ENCODE results near the gene TRPM4. TPM values are rescaled to one million over a fixed set of nuclear protein-coding genes. Genes with fewer than 3 reads are reported as not detected.
"Not testable (repeated sequence)": the region's sequence is repeated elsewhere in the genome, so short reads cannot be mapped to it uniquely, and the experiment has no call there.

TRPM4 gene
- total RNA-seq, 4 donors from 2014 or later, result 16.3 to 38.5 (median 17.3) TPM

GRCh38 chr19:49120868-49121267, 36.7 kb upstream of the TRPM4 start:
- Histone ChIP-seq H3K4me1 (peaks cover 4 to 33% (median 20%) of the 10 kb centered on the region in 3 donors), H3K36me3 (no peaks in the 10 kb centered on the region), H3K4me3 (no peak overlapping the region), H3K27ac (no peak overlapping the region), H3K27me3 (no peaks in the 10 kb centered on the region), H3K9me3 (no peaks in the 10 kb centered on the region)
- ATAC-seq, result no peak
- TF ChIP-seq, protein P1, sequence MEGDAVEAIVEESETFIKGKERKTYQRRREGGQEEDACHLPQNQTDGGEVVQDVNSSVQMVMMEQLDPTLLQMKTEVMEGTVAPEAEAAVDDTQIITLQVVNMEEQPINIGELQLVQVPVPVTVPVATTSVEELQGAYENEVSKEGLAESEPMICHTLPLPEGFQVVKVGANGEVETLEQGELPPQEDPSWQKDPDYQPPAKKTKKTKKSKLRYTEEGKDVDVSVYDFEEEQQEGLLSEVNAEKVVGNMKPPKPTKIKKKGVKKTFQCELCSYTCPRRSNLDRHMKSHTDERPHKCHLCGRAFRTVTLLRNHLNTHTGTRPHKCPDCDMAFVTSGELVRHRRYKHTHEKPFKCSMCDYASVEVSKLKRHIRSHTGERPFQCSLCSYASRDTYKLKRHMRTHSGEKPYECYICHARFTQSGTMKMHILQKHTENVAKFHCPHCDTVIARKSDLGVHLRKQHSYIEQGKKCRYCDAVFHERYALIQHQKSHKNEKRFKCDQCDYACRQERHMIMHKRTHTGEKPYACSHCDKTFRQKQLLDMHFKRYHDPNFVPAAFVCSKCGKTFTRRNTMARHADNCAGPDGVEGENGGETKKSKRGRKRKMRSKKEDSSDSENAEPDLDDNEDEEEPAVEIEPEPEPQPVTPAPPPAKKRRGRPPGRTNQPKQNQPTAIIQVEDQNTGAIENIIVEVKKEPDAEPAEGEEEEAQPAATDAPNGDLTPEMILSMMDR (IDR thresholded peaks at IDR 0.05), result no peak
- TF ChIP-seq POLR2A (IDR thresholded peaks at IDR 0.05) (no peak), EP300 (IDR thresholded peaks at IDR 0.05) (no peak), POLR2AphosphoS5 (IDR thresholded peaks at IDR 0.05) (no peak)
- WGBS, 2 donors (ENCODE audit: low coverage in 1 of 2), result 80 to 89% methylated on average over 2 of the region's 2 CpGs

- H3K4me3 ChIP-seq, H3K36me3 ChIP-seq, H3K27me3 ChIP-seq, H3K9me3 ChIP-seq, ATAC-seq, H3K27ac ChIP-seq: not testable (repeated sequence)
- peaks cover 4 to 33% (median 20%) of the 10 kb centered on the region in 3 donors for H3K4me1 ChIP-seq
- 71 to 90% methylated on average over 4 to 10 of the region's 10 CpGs for WGBS, 2 donors (ENCODE audit: low coverage in 1 of 2)
These were observed 35.8 kb upstream of the TRPM4 start for GRCh38 chr19:49121841-49122240.

DNA sequence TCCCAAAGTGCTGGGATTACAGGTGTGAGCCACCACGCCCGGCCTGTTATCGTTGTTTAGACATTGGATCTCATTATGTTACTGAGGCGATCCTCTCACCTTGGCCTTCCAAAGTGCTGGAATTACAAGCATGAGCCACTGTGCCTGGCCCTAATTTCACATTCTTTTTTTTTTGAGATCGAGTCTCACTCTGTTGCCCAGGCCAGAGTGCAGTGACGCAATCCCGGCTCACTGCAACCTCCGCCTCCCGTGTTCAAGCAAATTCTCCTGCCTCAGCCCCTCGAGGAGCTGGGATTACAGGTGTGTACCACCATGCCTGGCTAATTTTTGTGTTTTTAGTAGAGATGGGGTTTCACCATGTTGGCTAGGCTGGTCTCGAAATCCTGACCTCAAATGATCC, 34.3 kb upstream of the TRPM4 start:
- H3K36me3 ChIP-seq, H3K27me3 ChIP-seq, H3K4me3 ChIP-seq, ATAC-seq, H3K27ac ChIP-seq, H3K9me3 ChIP-seq: not testable (repeated sequence)
- peaks cover 4 to 29% (median 17%) of the 10 kb centered on the region in 3 donors for H3K4me1 ChIP-seq
- 83 to 100% methylated on average over 1 to 8 of the region's 11 CpGs for WGBS, 2 donors (ENCODE audit: low coverage in 1 of 2)

DNA sequence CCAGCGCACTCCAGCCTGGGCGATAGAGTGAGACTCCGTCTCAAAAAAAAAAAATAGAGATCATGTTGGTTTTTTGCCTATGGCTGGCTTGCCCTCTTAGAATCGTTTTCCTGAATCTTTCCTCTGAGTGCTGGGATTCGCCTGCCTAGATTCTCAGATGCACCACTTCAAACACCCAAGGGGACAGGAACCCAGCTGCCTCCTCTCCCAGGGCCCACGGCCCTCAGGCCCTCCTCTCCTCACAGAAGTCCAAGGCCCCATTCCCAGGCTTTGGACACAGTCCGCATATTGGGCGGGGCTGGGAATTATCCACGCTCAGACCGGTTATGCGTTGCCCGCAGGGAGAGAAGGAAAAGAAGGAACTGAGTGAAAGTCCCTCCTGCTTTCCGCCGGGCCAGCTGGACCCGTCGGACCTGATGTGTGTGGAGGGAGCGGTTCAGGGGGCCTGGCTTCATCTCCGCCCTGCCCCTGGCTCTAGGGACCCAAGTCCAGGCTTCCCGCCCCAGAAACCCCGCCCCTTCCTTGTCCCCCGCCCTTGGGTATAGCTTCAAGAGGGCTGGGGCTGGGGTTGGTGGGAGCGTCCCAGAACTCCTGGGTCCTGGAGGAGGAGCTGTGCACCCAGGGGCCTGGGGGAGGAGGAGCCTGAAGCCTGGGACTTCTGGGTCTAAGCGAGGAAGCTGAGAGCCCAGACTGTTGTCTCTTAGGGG, 32.4 kb upstream of the TRPM4 start:
- Histone ChIP-seq H3K27me3 (no peaks in the 10 kb centered on the region), H3K27ac (no peak overlapping the region), H3K4me1 (peaks cover 0 to 24% (median 12%) of the 10 kb centered on the region in 3 donors), H3K9me3 (no peaks in the 10 kb centered on the region), H3K4me3 (no peak overlapping the region), H3K36me3 (no peaks in the 10 kb centered on the region)
- WGBS, 2 donors (ENCODE audit: low coverage in 1 of 2), result 52 to 72% methylated on average over 5 of the region's 23 CpGs
- TF ChIP-seq EP300 (IDR thresholded peaks at IDR 0.05) (no peak), POLR2AphosphoS5 (IDR thresholded peaks at IDR 0.05) (no peak), POLR2A (IDR thresholded peaks at IDR 0.05) (no peak)
- TF ChIP-seq, protein P1 (IDR thresholded peaks at IDR 0.05), result no peak
- ATAC-seq, result no peak

- Histone ChIP-seq H3K27me3 (no peaks in the 10 kb centered on the region), H3K4me3 (no peak overlapping the region), H3K36me3 (no peaks in the 10 kb centered on the region), H3K4me1 (peaks cover 0 to 20% (median 9%) of the 10 kb centered on the region in 3 donors), H3K9me3 (no peaks in the 10 kb centered on the region), H3K27ac (no peak overlapping the region)
- TF ChIP-seq POLR2A (IDR thresholded peaks at IDR 0.05), result no peak
- TF ChIP-seq POLR2AphosphoS5 (IDR thresholded peaks at IDR 0.05), result no peak
- TF ChIP-seq, protein P1 (IDR thresholded peaks at IDR 0.05), result no peak
- TF ChIP-seq EP300 (IDR thresholded peaks at IDR 0.05), result no peak
- WGBS, 2 donors (ENCODE audit: low coverage in 1 of 2), result 100% methylated on average over 1 of the region's 4 CpGs; no CpG with 5 or more reads in 1 of the 2 donors
- ATAC-seq, result no peak
These were observed 31.0 kb upstream of the TRPM4 start for GRCh38 chr19:49126575-49126974.

DNA sequence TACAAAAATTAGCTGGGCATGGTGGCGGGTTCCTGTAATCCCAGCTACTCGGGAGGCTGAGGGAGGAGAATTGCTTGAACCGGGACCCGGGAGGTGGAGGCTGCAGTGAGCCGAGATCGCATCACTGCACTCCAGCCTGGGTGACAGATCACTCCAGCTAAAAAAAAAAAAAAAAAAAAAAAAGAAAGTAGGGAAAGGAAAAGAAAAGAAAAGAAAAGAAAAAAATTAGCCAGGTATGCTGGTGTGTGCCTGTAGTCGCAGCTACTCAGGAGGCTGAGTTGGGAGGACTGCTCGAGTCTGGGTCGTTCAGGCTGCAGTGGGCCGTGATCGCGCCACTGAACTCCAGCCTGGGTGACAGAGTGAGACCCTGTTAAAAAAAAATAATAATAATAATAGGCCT, 30.4 kb upstream of the TRPM4 start:
- not testable (repeated sequence) for H3K36me3 ChIP-seq, ATAC-seq, H3K9me3 ChIP-seq, H3K27me3 ChIP-seq, H3K4me3 ChIP-seq
- 87 to 100% methylated on average over 6 to 10 of the region's 12 CpGs for WGBS, 2 donors (ENCODE audit: low coverage in 1 of 2)
- peaks cover 0 to 20% (median 9%) of the 10 kb centered on the region in 3 donors for H3K4me1 ChIP-seq
- peak overlapping the region in 2 of 4 donors; percentile 80 to 81 for H3K27ac ChIP-seq

Data from gastroesophageal sphincter (tissue), 4 donors.